Caco-2 (cell line): ENCODE measurements around the gene LYST. TPM values are rescaled to one million over a fixed set of nuclear protein-coding genes. Genes with fewer than 3 reads are reported as not detected.

ENCODE experiments used
- BruUV-seq: library from RNA; stranded (reverse); fragments of 400-500 nt; replicated peaks from 2 replicates; lab custom pipeline; 2021; lab: Mats Ljungman, UMichigan
- CTCF ChIA-PET: fragments of 300-600 bp; sonication (Branson Sonifier 250); formaldehyde crosslinking; loops from one replicate; lab custom pipeline; 2022; ENCODE audit warnings: antibody characterized with exemption; lab: Charles Lee
- POLR2A ChIA-PET: fragments of 300-600 bp; sonication (Branson Sonifier 250); formaldehyde crosslinking; loops from one replicate; lab custom pipeline; 2022; ENCODE audit warnings: antibody characterized with exemption; lab: Charles Lee
- DNase-seq, 2 experiments: peaks; one replicate each; pipeline versions ENCODE4 v3.0.0 to v3.0.0-alpha.2; 2020 to 2022
- H3K27me3 ChIP-seq: replicated peaks from 2 replicates; pipeline ENCODE4 v1.6.0; 2011; ENCODE audit warnings: low read length; ENCODE audit not compliant: control insufficient read depth, insufficient read depth
- H3K36me3 ChIP-seq: 2 replicates; pipeline ENCODE4 v1.5.1; 2011; ENCODE audit warnings: low read length; ENCODE audit not compliant: control insufficient read depth, insufficient read depth
- H3K4me1 ChIP-seq: fragments of 250-450 bp; sonication (Bioruptor Pico); 2 replicates; pipeline ENCODE4 v1.5.1; 2020; ENCODE audit warnings: mild to moderate bottlenecking
- H3K4me3 ChIP-seq: 2 replicates; pipeline ENCODE4 v1.5.1; 2011; ENCODE audit warnings: low read depth, mild to moderate bottlenecking, control low read depth, low read length
- H3K9me3 ChIP-seq: fragments of 250-450 bp; sonication (Bioruptor Pico); 2 replicates; pipeline ENCODE4 v1.5.1; 2020; ENCODE audit warnings: mild to moderate bottlenecking, moderate library complexity
- H3K27ac Mint-ChIP-seq: one replicate; pipeline ENCODE4 v1.8.0; 2022; ENCODE audit warnings: mixed read lengths; ENCODE audit not compliant: unreplicated experiment
- H3K27me3 Mint-ChIP-seq: one replicate; pipeline ENCODE4 v1.8.0; 2022; ENCODE audit warnings: mixed read lengths; ENCODE audit not compliant: insufficient read depth, unreplicated experiment
- H3K36me3 Mint-ChIP-seq: one replicate; pipeline ENCODE4 v1.8.0; 2022; ENCODE audit warnings: mild to moderate bottlenecking, mixed read lengths; ENCODE audit not compliant: insufficient read depth, unreplicated experiment
- H3K4me1 Mint-ChIP-seq: one replicate; pipeline ENCODE4 v1.8.0; 2022; ENCODE audit warnings: low read depth, mixed read lengths; ENCODE audit not compliant: unreplicated experiment
- H3K4me3 Mint-ChIP-seq: one replicate; pipeline ENCODE4 v1.8.0; 2022; ENCODE audit warnings: mild to moderate bottlenecking, moderate library complexity, mixed read lengths; ENCODE audit not compliant: unreplicated experiment
- H3K9me3 Mint-ChIP-seq: one replicate; pipeline ENCODE4 v1.8.0; 2022; ENCODE audit warnings: mixed read lengths; ENCODE audit not compliant: unreplicated experiment
- CTCF ChIP-seq, 2 experiments: fragments of 200-600 bp in 1 of 2; IDR thresholded peaks; 1 replicate in 1 of 2; 2 replicates in 1 of 2; pipeline versions ENCODE4 v1.5.1 to v1.8.0; 2011 to 2022; ENCODE audit warnings: antibody characterized with exemption in 1 of 2, control low read depth in 1 of 2, inconsistent platforms in 1 of 2, low read depth in 1 of 2, low read length in 1 of 2, mild to moderate bottlenecking in 1 of 2, moderate library complexity in 1 of 2; ENCODE audit not compliant: insufficient read depth in 1 of 2, severe bottlenecking in 1 of 2, unreplicated experiment in 1 of 2
- intact Hi-C: fragments of 100-400 bp; cut with micrococcal nuclease; formaldehyde crosslinking; loops from one replicate; pipeline ENCODE4 v1.10.0; 2022; ENCODE audit not compliant: unreplicated experiment
- total RNA-seq: library from RNA; stranded (reverse); gene quantifications from 2 replicates; pipeline ENCODE4 v1.2.3, GENCODE V29; 2022

The LYST gene
- total RNA-seq, 1 experiment from 2014 or later, result 5.6 TPM

GRCh38 chr1:235659186-235659771 is 207.4 kb downstream of the LYST start:
- H3K27me3 ChIP-seq, result no peaks in the 10 kb centered on the region
- no peak for TF ChIP-seq CTCF (IDR thresholded peaks at IDR 0.05; ENCODE audit: insufficient read depth in 1 of 2, low read depth in 1 of 2, low read length in 1 of 2, severe bottlenecking in 1 of 2, unreplicated experiment in 1 of 2)
- Mint-ChIP-seq H3K4me1 (peaks cover 5% of the 10 kb centered on the region), H3K27ac (no peak overlapping the region), H3K9me3 (no peaks in the 10 kb centered on the region), H3K4me3 (no peak overlapping the region), H3K27me3 (peaks cover 2% of the 10 kb centered on the region), H3K36me3 (no peaks in the 10 kb centered on the region)
- H3K4me1 ChIP-seq, result no peaks in the 10 kb centered on the region
- H3K9me3 ChIP-seq, result no peaks in the 10 kb centered on the region
- H3K4me3 ChIP-seq, result no peak overlapping the region
- no peaks in the 10 kb centered on the region for H3K36me3 ChIP-seq
- intact Hi-C loops, result loop anchor here (10.0 kb wide), 1 partner anchor 126 kb away; no protein-coding TSS in a partner anchor
- BruUV-seq, result no TSS peak
- ChIA-PET POLR2A (no interaction called here), CTCF (no interaction called here)
- no peak for DNase-seq

GRCh38 chr1:235657747-235658526 is 208.8 kb downstream of the LYST start:
- Histone ChIP-seq H3K27me3 (no peaks in the 10 kb centered on the region), H3K4me1 (no peaks in the 10 kb centered on the region), H3K4me3 (no peak overlapping the region), H3K36me3 (no peaks in the 10 kb centered on the region), H3K9me3 (no peaks in the 10 kb centered on the region)
- H3K9me3 Mint-ChIP-seq, result no peaks in the 10 kb centered on the region
- peaks cover 5% of the 10 kb centered on the region for H3K4me1 Mint-ChIP-seq
- ChIA-PET POLR2A (no interaction called here), CTCF (interaction anchor here (0.6 to 0.8 kb wide), 2 partner anchors 59 to 289 kb away, joined by 3 read pairs; no protein-coding TSS in a partner anchor)
- no peak overlapping the region for H3K4me3 Mint-ChIP-seq
- no peak overlapping the region for H3K27ac Mint-ChIP-seq
- H3K36me3 Mint-ChIP-seq, result no peaks in the 10 kb centered on the region
- H3K27me3 Mint-ChIP-seq, result peaks cover 4% of the 10 kb centered on the region
- TF ChIP-seq CTCF (IDR thresholded peaks at IDR 0.05; ENCODE audit: insufficient read depth in 1 of 2, low read depth in 1 of 2, low read length in 1 of 2, severe bottlenecking in 1 of 2, unreplicated experiment in 1 of 2), result no peak
- no peak for DNase-seq
- intact Hi-C loops, result loop anchor here (10.0 kb wide), 1 partner anchor 127 kb away; no protein-coding TSS in a partner anchor
- no TSS peak for BruUV-seq

- Mint-ChIP-seq H3K36me3 (no peaks in the 10 kb centered on the region), H3K27ac (no peak overlapping the region), H3K4me1 (peaks cover 5% of the 10 kb centered on the region), H3K9me3 (no peaks in the 10 kb centered on the region), H3K27me3 (peaks cover 7% of the 10 kb centered on the region), H3K4me3 (no peak overlapping the region)
- intact Hi-C loops, result loop anchor here (10.0 kb wide), 1 partner anchor 128 kb away; no protein-coding TSS in a partner anchor
- no TSS peak for BruUV-seq
- no peaks in the 10 kb centered on the region for H3K9me3 ChIP-seq
- no peaks in the 10 kb centered on the region for H3K36me3 ChIP-seq
- no peak overlapping the region for H3K4me3 ChIP-seq
- H3K27me3 ChIP-seq, result no peaks in the 10 kb centered on the region
- no peaks in the 10 kb centered on the region for H3K4me1 ChIP-seq
- DNase-seq, result no peak
- POLR2A ChIA-PET, result no interaction called here
- CTCF ChIA-PET, result no interaction called here
- TF ChIP-seq CTCF (IDR thresholded peaks at IDR 0.05; ENCODE audit: insufficient read depth in 1 of 2, low read depth in 1 of 2, low read length in 1 of 2, severe bottlenecking in 1 of 2, unreplicated experiment in 1 of 2), result no peak
These were observed 209.4 kb downstream of the LYST start for GRCh38 chr1:235657269-235657668.
